GM19395 (cell line): ENCODE measurements around the gene MAST2.

ENCODE experiments used
- ATAC-seq: cut with Tn5 transposase; IDR thresholded peaks from one replicate; pipeline ENCODE4 v1.9.1; 2021; ENCODE audit warnings: mild to moderate bottlenecking, moderate library complexity; ENCODE audit not compliant: unreplicated experiment

The MAST2 gene

GRCh38 chr1:46013581-46013980 lies 210.2 kb downstream of the MAST2 start:
- no peak for ATAC-seq

DNA sequence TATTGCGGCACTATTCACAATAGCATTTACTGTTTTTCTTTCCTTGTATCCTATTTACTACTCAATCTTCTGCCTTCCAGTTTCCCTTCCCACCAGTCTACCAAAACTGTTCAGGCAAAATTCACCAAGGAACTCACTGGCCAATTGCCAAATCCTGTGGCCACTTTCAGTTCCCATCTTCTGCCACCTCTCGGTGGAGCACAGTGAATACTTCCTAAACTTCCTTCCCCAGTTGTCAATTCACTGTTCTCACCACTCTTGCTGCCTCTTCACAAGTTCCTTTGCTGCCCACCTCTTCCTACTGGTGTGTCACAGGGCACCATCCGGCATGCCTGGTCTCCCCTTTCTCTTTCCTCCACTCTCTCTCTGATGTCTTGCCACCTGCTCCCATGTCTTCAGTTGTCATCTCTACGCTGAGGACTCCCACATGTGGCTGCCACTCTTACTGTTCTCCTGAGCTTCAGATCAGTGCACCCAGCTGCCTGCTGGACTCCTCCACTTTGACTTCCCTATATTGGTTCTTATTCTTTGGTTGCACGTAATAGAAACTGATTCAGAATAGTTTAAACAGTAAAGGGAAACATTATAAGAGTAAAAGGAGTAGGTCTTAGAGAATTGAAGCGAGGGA lies 214.6 kb downstream of the MAST2 start:
- ATAC-seq, result no peak

GRCh38 chr1:46019348-46019747 lies 215.9 kb downstream of the MAST2 start:
- ATAC-seq, result no peak

GRCh38 chr1:46020010-46020409 lies 216.6 kb downstream of the MAST2 start:
- no peak for ATAC-seq

DNA sequence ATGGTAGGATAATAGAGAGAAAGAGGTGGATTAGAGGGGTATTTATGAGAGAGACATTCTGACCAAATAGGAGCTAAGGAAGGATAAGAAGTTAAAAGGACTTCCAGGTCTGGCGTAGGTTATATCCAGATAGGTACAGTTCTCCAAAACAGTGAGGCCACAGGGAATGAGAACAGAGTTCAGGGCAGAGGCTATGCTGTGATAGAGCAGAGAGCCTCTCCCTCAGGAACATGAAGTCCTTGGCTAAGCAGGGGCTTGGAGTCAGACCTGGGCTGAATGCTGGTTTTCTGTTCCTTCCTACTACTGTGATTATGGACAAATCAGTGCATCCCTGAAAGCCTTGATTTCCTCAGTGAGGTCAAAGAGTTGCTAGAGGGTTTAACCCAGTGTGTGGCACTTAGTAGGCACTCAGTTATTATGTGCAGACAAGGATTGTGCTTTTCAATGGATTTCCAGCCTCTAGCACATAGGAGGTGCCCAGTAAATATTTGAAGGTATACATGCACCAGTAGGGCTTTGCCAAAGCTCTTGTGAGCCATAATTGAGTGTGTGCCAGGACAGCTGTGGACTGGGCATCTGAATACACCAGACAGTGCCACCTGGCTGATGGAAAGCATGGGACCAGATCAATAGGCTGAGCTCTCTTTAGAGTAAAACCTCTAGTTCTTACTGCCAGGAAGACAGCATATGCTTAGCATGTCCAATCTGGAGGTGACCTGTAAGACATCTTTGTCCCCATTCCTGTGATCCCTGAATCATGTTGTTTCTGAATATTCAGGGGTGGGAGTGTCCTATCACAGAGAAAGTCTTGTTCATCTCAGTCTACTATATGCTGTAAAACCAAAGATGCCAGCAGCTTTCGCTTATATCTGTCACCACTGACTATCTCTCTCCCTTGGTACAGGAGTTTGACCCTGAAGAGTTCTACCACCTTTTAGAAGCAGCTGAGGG lies 217.9 kb downstream of the MAST2 start:
- ATAC-seq, result no peak

- ATAC-seq, result no peak
These were observed 223.1 kb downstream of the MAST2 start for GRCh38 chr1:46026531-46026930.

- no peak for ATAC-seq
These were observed 224.6 kb downstream of the MAST2 start for GRCh38 chr1:46027788-46028573.

DNA sequence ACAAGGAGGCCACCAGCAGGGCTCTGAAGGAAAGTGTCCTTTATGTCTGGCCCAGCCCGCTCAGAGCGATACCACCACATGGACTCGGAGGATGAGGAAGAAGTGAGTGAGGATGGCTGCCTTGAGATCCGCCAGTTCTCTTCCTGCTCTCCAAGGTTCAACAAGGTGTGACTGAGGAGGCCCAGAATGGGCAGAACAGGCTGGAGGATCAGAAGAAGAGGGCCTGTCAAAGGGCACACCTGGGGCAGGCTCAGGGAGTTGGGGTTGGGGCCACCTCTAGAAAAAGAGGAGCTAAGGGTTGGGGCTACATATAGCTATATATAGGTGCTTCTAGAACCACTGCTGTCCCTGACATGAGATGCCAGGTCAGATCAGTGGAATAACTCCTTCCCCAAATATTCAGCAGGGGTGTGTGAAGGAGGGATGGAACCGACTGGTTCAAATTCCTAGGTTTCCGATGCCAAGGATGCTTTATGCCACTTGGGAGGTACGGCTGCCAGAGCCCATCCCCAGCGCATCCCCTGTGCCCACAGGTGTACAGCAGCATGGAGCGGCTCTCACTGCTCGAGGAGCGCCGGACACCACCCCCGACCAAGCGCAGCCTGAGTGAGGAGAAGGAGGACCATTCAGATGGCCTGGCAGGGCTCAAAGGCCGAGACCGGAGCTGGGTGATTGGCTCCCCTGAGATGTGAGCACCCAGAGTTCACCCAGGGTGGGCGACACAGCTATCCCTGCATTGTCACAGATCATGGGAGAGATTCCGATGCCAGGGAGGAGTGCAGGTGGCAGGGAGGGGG lies 226.9 kb downstream of the MAST2 start:
- ATAC-seq, result no peak

- ATAC-seq, result no peak
These were observed 227.7 kb downstream of the MAST2 start for GRCh38 chr1:46030876-46031660.

- no peak for ATAC-seq
These were observed 231.4 kb downstream of the MAST2 start for GRCh38 chr1:46034601-46035516.

DNA sequence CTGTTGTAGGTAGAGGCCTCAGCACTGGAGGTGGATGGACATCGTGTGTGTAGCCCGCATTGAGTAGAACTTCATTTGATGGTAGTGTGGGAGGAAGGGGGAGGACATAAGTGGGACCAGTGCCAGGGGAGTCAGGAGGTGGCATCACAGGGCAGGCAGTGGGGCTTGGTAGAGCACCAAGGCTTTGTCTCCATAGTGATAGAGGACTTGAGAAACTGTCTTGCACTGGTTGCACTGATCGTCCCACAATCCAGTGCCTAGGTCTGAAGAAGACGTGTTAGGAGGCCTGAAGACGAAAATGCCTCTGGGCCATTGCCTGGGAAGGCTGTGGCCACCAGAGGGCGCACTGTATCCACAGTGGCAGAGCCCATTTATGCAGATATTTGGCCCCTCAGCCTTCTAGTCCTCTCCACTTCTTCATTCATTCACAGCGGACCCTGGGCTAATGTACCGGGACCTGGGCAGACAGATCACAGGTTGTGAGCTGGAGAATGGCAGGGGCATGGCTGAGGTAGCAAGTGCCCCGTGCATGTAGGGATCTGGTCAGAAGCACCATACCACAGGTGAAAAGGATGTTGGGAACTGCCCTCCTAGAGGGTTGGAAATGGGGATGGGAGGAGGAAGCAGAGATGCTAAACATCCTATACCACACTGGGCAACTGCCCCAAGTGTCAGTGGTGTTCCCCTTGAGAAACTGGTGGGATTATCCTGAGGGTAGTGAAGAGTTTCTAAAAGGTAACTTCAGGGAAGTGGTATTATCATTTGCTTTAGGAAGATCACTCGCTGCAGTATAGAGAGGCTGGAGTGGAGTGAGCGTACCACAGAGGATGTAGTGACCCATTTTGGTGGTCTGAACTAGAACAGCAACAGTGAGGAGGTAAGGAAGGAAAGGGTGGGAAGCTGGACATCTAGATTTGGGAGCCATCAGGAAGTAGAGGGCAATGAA lies 233.8 kb downstream of the MAST2 start:
- no peak for ATAC-seq

- ATAC-seq, result no peak
These were observed 236.2 kb downstream of the MAST2 start for GRCh38 chr1:46039571-46040052.

GRCh38 chr1:46041551-46041950 lies 238.1 kb downstream of the MAST2 start:
- no peak for ATAC-seq

DNA sequence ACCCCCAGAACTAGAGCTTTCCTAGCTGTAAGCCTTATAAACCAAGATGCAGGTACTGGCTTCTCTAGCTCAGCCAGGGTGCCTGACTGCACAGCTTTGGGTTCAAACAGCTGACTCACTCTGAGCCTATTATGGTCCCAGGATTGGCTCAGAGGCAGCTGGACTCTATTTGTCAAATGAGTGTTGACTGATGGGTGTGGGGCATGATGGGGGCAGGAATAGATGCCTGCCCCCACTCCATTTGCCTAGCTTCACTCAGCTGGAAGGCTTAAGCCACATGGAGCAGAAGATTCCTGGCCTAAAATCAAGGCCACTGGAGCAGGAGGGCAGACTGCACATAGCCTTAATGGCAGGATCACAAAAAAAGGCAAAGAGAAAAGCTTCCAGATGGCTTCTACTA lies 238.6 kb downstream of the MAST2 start:
- no peak for ATAC-seq

- ATAC-seq, result peak; percentile 86
These were observed 240.1 kb downstream of the MAST2 start for GRCh38 chr1:46043458-46044017.

GRCh38 chr1:46044116-46044515 lies 240.7 kb downstream of the MAST2 start:
- ATAC-seq, result no peak

DNA sequence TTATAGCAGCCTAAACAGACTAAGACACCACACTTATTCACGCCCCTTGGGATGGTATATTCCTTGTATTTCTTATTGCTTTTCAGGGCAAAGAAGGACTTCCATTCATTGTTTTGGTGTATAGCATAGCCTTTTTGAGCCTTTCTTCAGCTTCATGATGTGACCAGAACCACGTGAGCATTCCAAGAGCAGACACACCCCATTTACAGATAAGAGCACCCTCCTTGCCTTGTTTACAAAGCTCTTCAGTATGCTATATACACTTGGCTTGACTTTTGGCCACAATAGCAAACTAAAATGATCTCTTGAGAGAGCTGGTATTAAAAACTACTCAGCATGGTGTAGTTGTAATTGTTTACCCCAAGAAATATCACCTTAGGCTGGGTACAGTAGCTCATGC lies 250.3 kb downstream of the MAST2 start:
- ATAC-seq, result no peak
